Endothelial cell (in vitro differentiated cells): ENCODE results near the gene NAPG. TPM values are rescaled to one million over a fixed set of nuclear protein-coding genes. Genes with fewer than 3 reads are reported as not detected.
A peak's percentile ranks its signal among the peaks of the same experiment; 100 is the strongest.
"Not testable (repeated sequence)": the region's sequence is repeated elsewhere in the genome, so short reads cannot be mapped to it uniquely, and the experiment has no call there.

ENCODE experiments used
- DNase-seq: peaks from one replicate; pipeline ENCODE4 v3.0.0; 2021; ENCODE audit warnings: low spot score
- H3K27ac Mint-ChIP-seq: one replicate; pipeline ENCODE4 v1.8.0; 2021; ENCODE audit warnings: mixed read lengths, inconsistent platforms; ENCODE audit not compliant: unreplicated experiment
- H3K27me3 Mint-ChIP-seq: one replicate; pipeline ENCODE4 v1.8.0; 2021; ENCODE audit warnings: mild to moderate bottlenecking, moderate library complexity, mixed read lengths, inconsistent platforms; ENCODE audit not compliant: unreplicated experiment
- H3K36me3 Mint-ChIP-seq: one replicate; pipeline ENCODE4 v1.8.0; 2021; ENCODE audit warnings: mild to moderate bottlenecking, low read depth, mixed read lengths, inconsistent platforms; ENCODE audit not compliant: unreplicated experiment
- H3K4me1 Mint-ChIP-seq: one replicate; pipeline ENCODE4 v1.8.0; 2021; ENCODE audit warnings: mild to moderate bottlenecking, mixed read lengths, inconsistent platforms; ENCODE audit not compliant: unreplicated experiment
- H3K4me3 Mint-ChIP-seq: one replicate; pipeline ENCODE4 v1.8.0; 2021; ENCODE audit warnings: mild to moderate bottlenecking, mixed read lengths, inconsistent platforms; ENCODE audit not compliant: unreplicated experiment
- H3K9me3 Mint-ChIP-seq: one replicate; pipeline ENCODE4 v1.8.0; 2021; ENCODE audit warnings: mixed read lengths, inconsistent platforms; ENCODE audit not compliant: unreplicated experiment
- CTCF ChIP-seq: fragments of 200-600 bp; sonication (generic); IDR thresholded peaks from one replicate; pipeline ENCODE4 v1.5.0; 2021; ENCODE audit warnings: antibody characterized with exemption; ENCODE audit not compliant: unreplicated experiment
- total RNA-seq: library from RNA; stranded (reverse); fragmentation: NEBNext Ultra II Directional; extraction: Animal tissue kit (Norgen Biotek cat#: 25700); gene quantifications from one replicate; pipeline ENCODE4 v1.2.1, GENCODE V29; 2021; ENCODE audit not compliant: unreplicated experiment

NAPG gene
- total RNA-seq, 1 donor from 2014 or later = 33.6 TPM

- DNase-seq = no peak
- H3K4me1 Mint-ChIP-seq = peaks cover 24% of the 10 kb centered on the region
- H3K27me3 Mint-ChIP-seq = no peaks in the 10 kb centered on the region
- H3K27ac Mint-ChIP-seq = no peak overlapping the region
- no peak for TF ChIP-seq CTCF
- H3K36me3 Mint-ChIP-seq = no peaks in the 10 kb centered on the region
- H3K9me3 Mint-ChIP-seq = no peaks in the 10 kb centered on the region
- no peak overlapping the region for H3K4me3 Mint-ChIP-seq
These were observed 5.0 kb downstream of the NAPG start for GRCh38 chr18:10530852-10531251.

- H3K27ac Mint-ChIP-seq = no peak overlapping the region
- no peak for TF ChIP-seq CTCF
- no peak for DNase-seq
- no peaks in the 10 kb centered on the region for H3K36me3 Mint-ChIP-seq
- H3K4me3 Mint-ChIP-seq = no peak overlapping the region
- H3K9me3 Mint-ChIP-seq = no peaks in the 10 kb centered on the region
- no peaks in the 10 kb centered on the region for H3K27me3 Mint-ChIP-seq
- peaks cover 16% of the 10 kb centered on the region for H3K4me1 Mint-ChIP-seq
These were observed 7.3 kb downstream of the NAPG start for GRCh38 chr18:10533111-10533510.

- Mint-ChIP-seq H3K9me3 (no peaks in the 10 kb centered on the region), H3K4me1 (no peaks in the 10 kb centered on the region), H3K27ac (no peak overlapping the region), H3K36me3 (peaks cover 13% of the 10 kb centered on the region), H3K4me3 (no peak overlapping the region), H3K27me3 (no peaks in the 10 kb centered on the region)
- DNase-seq = no peak
- TF ChIP-seq CTCF = no peak
These were observed 10.5 kb downstream of the NAPG start for GRCh38 chr18:10536280-10536679.

- TF ChIP-seq CTCF = no peak
- Mint-ChIP-seq H3K27ac (no peak overlapping the region), H3K4me1 (no peaks in the 10 kb centered on the region)
These were observed 11.9 kb downstream of the NAPG start for GRCh38 chr18:10537765-10538164.

GRCh38 chr18:10539124-10539523 lies 13.3 kb downstream of the NAPG start:
- not testable (repeated sequence) for H3K27ac Mint-ChIP-seq, H3K4me1 Mint-ChIP-seq, DNase-seq, H3K27me3 Mint-ChIP-seq, H3K9me3 Mint-ChIP-seq
- peaks cover 13% of the 10 kb centered on the region for H3K36me3 Mint-ChIP-seq
- peak overlapping the region; percentile 37 for H3K4me3 Mint-ChIP-seq

More at GRCh38 chr18:10537765-10538164, 11.9 kb downstream of the NAPG start:
- no peaks in the 10 kb centered on the region for H3K9me3 Mint-ChIP-seq
- no peaks in the 10 kb centered on the region for H3K27me3 Mint-ChIP-seq
- no peak overlapping the region for H3K4me3 Mint-ChIP-seq
- no peak for DNase-seq
- peaks cover 13% of the 10 kb centered on the region for H3K36me3 Mint-ChIP-seq

GRCh38 chr18:10543277-10543676 lies 17.4 kb downstream of the NAPG start:
- Mint-ChIP-seq H3K4me3 (no peak overlapping the region), H3K36me3 (peaks cover 15% of the 10 kb centered on the region), H3K27me3 (peaks cover 1% of the 10 kb centered on the region), H3K9me3 (no peaks in the 10 kb centered on the region), H3K4me1 (peaks cover 20% of the 10 kb centered on the region), H3K27ac (peak overlapping the region; percentile 10)
- DNase-seq = no peak
- TF ChIP-seq CTCF = no peak
